ENCODE measurements around the gene TASP1. TPM values are rescaled to one million over a fixed set of nuclear protein-coding genes. Genes with fewer than 3 reads are reported as not detected.

Gene TASP1
- total RNA-seq, 1 experiment from 2014 or later: 25.9 TPM

DNA sequence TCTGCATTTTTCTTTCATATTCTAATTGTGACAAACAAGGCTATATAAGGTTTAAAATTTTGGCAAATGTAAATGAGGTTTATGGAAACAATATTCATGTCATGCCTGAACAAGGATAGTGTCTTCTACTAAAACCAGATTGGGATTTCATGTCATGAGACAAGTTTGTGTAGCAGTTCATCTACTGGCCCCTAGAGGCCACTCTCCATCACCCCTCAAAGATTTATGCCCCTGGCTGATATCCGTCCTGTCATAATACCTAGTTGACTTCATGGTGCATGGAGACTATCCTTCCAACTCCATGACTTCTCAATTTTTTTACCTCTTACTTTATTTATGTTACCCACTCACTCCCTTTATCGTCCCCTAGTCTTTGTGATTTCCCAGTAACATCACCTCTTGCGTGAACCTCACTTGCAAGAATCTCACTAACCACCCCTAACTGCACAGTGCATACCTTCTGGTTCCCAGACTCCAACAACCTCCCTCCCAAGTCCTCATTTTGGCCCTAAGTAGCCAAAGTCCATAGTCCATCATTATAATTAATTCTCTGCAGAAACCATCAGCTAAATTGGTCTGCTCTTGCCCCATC lies 179.8 kb downstream of the TASP1 start:
- intact Hi-C loops (cut with micrococcal nuclease; ENCODE audit: unreplicated experiment): no loop called here
- no peak overlapping the region for H2AFZ ChIP-seq
- CTCF ChIA-PET: no interaction called here
- H3K79me2 ChIP-seq (ENCODE audit: low read depth): no peaks in the 10 kb centered on the region
- no peaks in the 10 kb centered on the region for H3K4me1 ChIP-seq (replicated peaks; ENCODE audit: insufficient read depth)
- H3K9me3 ChIP-seq (ENCODE audit: insufficient read depth, low read depth): no peaks in the 10 kb centered on the region
- H3K9me2 ChIP-seq (ENCODE audit: insufficient read depth): no peaks in the 10 kb centered on the region
- H3K4me2 ChIP-seq: no peak overlapping the region
- DNase-seq: peak in 1 of 2 experiments; percentile 4
- POLR2A ChIA-PET (ENCODE audit: unreplicated experiment): no interaction called here
- no peaks in the 10 kb centered on the region for H4K20me1 ChIP-seq (ENCODE audit: insufficient read depth)
- no peak overlapping the region for H3K4me3 ChIP-seq
- TF ChIP-seq EZH2 (IDR thresholded peaks at IDR 0.05; ENCODE audit: low read depth): no peak
- TF ChIP-seq, protein P1, sequence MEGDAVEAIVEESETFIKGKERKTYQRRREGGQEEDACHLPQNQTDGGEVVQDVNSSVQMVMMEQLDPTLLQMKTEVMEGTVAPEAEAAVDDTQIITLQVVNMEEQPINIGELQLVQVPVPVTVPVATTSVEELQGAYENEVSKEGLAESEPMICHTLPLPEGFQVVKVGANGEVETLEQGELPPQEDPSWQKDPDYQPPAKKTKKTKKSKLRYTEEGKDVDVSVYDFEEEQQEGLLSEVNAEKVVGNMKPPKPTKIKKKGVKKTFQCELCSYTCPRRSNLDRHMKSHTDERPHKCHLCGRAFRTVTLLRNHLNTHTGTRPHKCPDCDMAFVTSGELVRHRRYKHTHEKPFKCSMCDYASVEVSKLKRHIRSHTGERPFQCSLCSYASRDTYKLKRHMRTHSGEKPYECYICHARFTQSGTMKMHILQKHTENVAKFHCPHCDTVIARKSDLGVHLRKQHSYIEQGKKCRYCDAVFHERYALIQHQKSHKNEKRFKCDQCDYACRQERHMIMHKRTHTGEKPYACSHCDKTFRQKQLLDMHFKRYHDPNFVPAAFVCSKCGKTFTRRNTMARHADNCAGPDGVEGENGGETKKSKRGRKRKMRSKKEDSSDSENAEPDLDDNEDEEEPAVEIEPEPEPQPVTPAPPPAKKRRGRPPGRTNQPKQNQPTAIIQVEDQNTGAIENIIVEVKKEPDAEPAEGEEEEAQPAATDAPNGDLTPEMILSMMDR (conservative IDR thresholded peaks at IDR 0.05): peak; percentile 79
- H3K36me3 ChIP-seq (ENCODE audit: low read depth): no peaks in the 10 kb centered on the region
- H3K27ac ChIP-seq: no peak overlapping the region
- no peaks in the 10 kb centered on the region for H3K27me3 ChIP-seq (ENCODE audit: insufficient read depth, low read depth)
- no TSS peak for BruUV-seq (replicated peaks)
- H3F3A ChIP-seq (ENCODE audit: insufficient read depth, low read depth): no peaks in the 10 kb centered on the region

GRCh38 chr20:13457487-13457886 lies 181.2 kb downstream of the TASP1 start:
- no peaks in the 10 kb centered on the region for H4K20me1 ChIP-seq (ENCODE audit: insufficient read depth)
- no peak overlapping the region for H3K4me3 ChIP-seq
- no TSS peak for BruUV-seq (replicated peaks)
- no peaks in the 10 kb centered on the region for H3K4me1 ChIP-seq (replicated peaks; ENCODE audit: insufficient read depth)
- H3K79me2 ChIP-seq (ENCODE audit: low read depth): no peaks in the 10 kb centered on the region
- intact Hi-C loops (cut with micrococcal nuclease; ENCODE audit: unreplicated experiment): no loop called here
- no peak overlapping the region for H2AFZ ChIP-seq
- no peaks in the 10 kb centered on the region for H3K9me2 ChIP-seq (ENCODE audit: insufficient read depth)
- H3F3A ChIP-seq (ENCODE audit: insufficient read depth, low read depth): no peaks in the 10 kb centered on the region
- no peak for TF ChIP-seq EZH2 (IDR thresholded peaks at IDR 0.05; ENCODE audit: low read depth)
- TF ChIP-seq, protein P1 (conservative IDR thresholded peaks at IDR 0.05): no peak
- no peaks in the 10 kb centered on the region for H3K36me3 ChIP-seq (ENCODE audit: low read depth)
- ChIA-PET CTCF (no interaction called here), POLR2A (ENCODE audit: unreplicated experiment) (no interaction called here)
- no peak overlapping the region for H3K4me2 ChIP-seq
- no peaks in the 10 kb centered on the region for H3K9me3 ChIP-seq (ENCODE audit: insufficient read depth, low read depth)
- no peaks in the 10 kb centered on the region for H3K27me3 ChIP-seq (ENCODE audit: insufficient read depth, low read depth)
- H3K27ac ChIP-seq: no peak overlapping the region
- DNase-seq: no peak

GRCh38 chr20:13455713-13456112 lies 183.0 kb downstream of the TASP1 start:
- H3K4me3 ChIP-seq: no peak overlapping the region
- ChIA-PET CTCF (no interaction called here), POLR2A (ENCODE audit: unreplicated experiment) (no interaction called here)
- H3K4me2 ChIP-seq: no peak overlapping the region
- no TSS peak for BruUV-seq (replicated peaks)
- H3K9me3 ChIP-seq (ENCODE audit: insufficient read depth, low read depth): no peaks in the 10 kb centered on the region
- H3K9me2 ChIP-seq (ENCODE audit: insufficient read depth): no peaks in the 10 kb centered on the region
- no peak for DNase-seq
- TF ChIP-seq EZH2 (IDR thresholded peaks at IDR 0.05; ENCODE audit: low read depth): no peak
- TF ChIP-seq, protein P1 (conservative IDR thresholded peaks at IDR 0.05): no peak
- H3K27ac ChIP-seq: no peak overlapping the region
- H2AFZ ChIP-seq: no peak overlapping the region
- intact Hi-C loops (cut with micrococcal nuclease; ENCODE audit: unreplicated experiment): no loop called here
- no peaks in the 10 kb centered on the region for H3F3A ChIP-seq (ENCODE audit: insufficient read depth, low read depth)
- no peaks in the 10 kb centered on the region for H3K27me3 ChIP-seq (ENCODE audit: insufficient read depth, low read depth)
- H3K36me3 ChIP-seq (ENCODE audit: low read depth): no peaks in the 10 kb centered on the region
- no peaks in the 10 kb centered on the region for H4K20me1 ChIP-seq (ENCODE audit: insufficient read depth)
- H3K79me2 ChIP-seq (ENCODE audit: low read depth): no peaks in the 10 kb centered on the region
- H3K4me1 ChIP-seq (replicated peaks; ENCODE audit: insufficient read depth): no peaks in the 10 kb centered on the region

All from PC-9 (cell line).